Measurements from ENCODE around the gene DBNL.

DNA sequence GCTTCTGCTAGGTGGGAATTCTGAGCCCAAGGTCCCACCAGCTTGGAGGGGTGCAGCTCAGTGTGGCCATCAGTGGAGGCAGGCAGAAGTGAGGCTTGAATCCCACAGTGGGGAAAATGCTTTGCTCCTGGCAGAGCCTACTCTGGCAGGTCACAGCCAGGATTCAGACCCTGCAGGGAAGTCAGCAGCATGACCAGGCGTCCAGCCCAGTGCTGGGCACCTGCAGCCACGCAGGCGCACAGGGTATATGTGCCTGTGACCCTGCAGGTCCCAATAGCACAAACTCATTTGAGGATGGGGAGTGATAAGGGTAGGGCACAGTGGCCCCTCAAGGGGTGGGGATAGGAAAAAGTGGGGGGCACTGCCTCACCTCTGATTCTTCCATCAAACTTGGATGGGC is 51.3 kb downstream of the DBNL start:
- TF ChIP-seq ZFP3 (CRISPR knock-in tag; IDR thresholded peaks at IDR 0.05) (no peak), ESRRG (CRISPR knock-in tag; IDR thresholded peaks at IDR 0.05) (no peak), SNAI2 (CRISPR knock-in tag; IDR thresholded peaks at IDR 0.05) (no peak), ZNF8 (CRISPR knock-in tag; IDR thresholded peaks at IDR 0.05) (no peak), RARB (CRISPR knock-in tag; IDR thresholded peaks at IDR 0.05) (no peak), OSR1 (CRISPR knock-in tag; IDR thresholded peaks at IDR 0.05) (no peak), ISL1 (CRISPR knock-in tag; IDR thresholded peaks at IDR 0.05) (no peak), ARNTL (CRISPR knock-in tag; IDR thresholded peaks at IDR 0.05; ENCODE audit: borderline replicate concordance, low read depth) (no peak)
- TF ChIP-seq, protein P1, sequence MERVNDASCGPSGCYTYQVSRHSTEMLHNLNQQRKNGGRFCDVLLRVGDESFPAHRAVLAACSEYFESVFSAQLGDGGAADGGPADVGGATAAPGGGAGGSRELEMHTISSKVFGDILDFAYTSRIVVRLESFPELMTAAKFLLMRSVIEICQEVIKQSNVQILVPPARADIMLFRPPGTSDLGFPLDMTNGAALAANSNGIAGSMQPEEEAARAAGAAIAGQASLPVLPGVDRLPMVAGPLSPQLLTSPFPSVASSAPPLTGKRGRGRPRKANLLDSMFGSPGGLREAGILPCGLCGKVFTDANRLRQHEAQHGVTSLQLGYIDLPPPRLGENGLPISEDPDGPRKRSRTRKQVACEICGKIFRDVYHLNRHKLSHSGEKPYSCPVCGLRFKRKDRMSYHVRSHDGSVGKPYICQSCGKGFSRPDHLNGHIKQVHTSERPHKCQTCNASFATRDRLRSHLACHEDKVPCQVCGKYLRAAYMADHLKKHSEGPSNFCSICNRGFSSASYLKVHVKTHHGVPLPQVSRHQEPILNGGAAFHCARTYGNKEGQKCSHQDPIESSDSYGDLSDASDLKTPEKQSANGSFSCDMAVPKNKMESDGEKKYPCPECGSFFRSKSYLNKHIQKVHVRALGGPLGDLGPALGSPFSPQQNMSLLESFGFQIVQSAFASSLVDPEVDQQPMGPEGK (CRISPR knock-in tag; IDR thresholded peaks at IDR 0.05; ENCODE audit: borderline replicate concordance): no peak
- TF ChIP-seq, protein P2, sequence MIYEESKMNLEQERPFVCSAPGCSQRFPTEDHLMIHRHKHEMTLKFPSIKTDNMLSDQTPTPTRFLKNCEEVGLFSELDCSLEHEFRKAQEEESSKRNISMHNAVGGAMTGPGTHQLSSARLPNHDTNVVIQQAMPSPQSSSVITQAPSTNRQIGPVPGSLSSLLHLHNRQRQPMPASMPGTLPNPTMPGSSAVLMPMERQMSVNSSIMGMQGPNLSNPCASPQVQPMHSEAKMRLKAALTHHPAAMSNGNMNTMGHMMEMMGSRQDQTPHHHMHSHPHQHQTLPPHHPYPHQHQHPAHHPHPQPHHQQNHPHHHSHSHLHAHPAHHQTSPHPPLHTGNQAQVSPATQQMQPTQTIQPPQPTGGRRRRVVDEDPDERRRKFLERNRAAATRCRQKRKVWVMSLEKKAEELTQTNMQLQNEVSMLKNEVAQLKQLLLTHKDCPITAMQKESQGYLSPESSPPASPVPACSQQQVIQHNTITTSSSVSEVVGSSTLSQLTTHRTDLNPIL (CRISPR knock-in tag; IDR thresholded peaks at IDR 0.05; ENCODE audit: low read depth): no peak
